Neuronal stem cell (in vitro differentiated cells): ENCODE measurements around the gene OR4D9.
"Not testable (repeated sequence)": the region's sequence is repeated elsewhere in the genome, so short reads cannot be mapped to it uniquely, and the experiment has no call there.

ENCODE experiments used
- DNase-seq: peaks from one replicate; pipeline ENCODE4 v3.0.0-alpha.2; 2013; ENCODE audit warnings: low spot score
- H2AFZ ChIP-seq: one replicate; pipeline ENCODE4 v1.6.1; 2013; ENCODE audit warnings: mild to moderate bottlenecking, low read length, inconsistent platforms
- H2AK5ac ChIP-seq: 2 replicates; pipeline ENCODE4 v1.6.1; 2013; ENCODE audit warnings: low read depth, mild to moderate bottlenecking, inconsistent platforms, low read length, moderate library complexity, mixed read lengths
- H2BK120ac ChIP-seq: 2 replicates; pipeline ENCODE4 v1.6.1; 2013; ENCODE audit warnings: low read depth, mild to moderate bottlenecking, inconsistent platforms, low read length, moderate library complexity, mixed read lengths
- H2BK12ac ChIP-seq: one replicate; pipeline ENCODE4 v1.6.1; 2013; ENCODE audit warnings: low read length, inconsistent platforms
- H2BK15ac ChIP-seq: 2 replicates; pipeline ENCODE4 v1.6.1; 2013; ENCODE audit warnings: mild to moderate bottlenecking, low read length, inconsistent platforms, mixed read lengths
- H2BK5ac ChIP-seq: one replicate; pipeline ENCODE4 v1.6.1; 2013; ENCODE audit warnings: inconsistent platforms, mild to moderate bottlenecking, low read length, moderate library complexity
- H3K14ac ChIP-seq: one replicate; pipeline ENCODE4 v1.6.1; 2013; ENCODE audit warnings: low read length, inconsistent platforms
- H3K18ac ChIP-seq: 2 replicates; pipeline ENCODE4 v1.6.1; 2013; ENCODE audit warnings: low read length, inconsistent platforms
- H3K23ac ChIP-seq: 2 replicates; pipeline ENCODE4 v1.6.1; 2013; ENCODE audit warnings: low read depth, mild to moderate bottlenecking, mixed read lengths, low read length, inconsistent platforms; ENCODE audit not compliant: poor library complexity
- H3K27ac ChIP-seq: replicated peaks from 3 replicates; pipeline ENCODE4 v1.5.1; 2013; ENCODE audit warnings: low read length, inconsistent platforms
- H3K27me3 ChIP-seq, 3 experiments: 2 replicates each; pipeline ENCODE4 v1.6.1; 2013; ENCODE audit warnings: low read length in 3 of 3, mild to moderate bottlenecking in 2 of 3, inconsistent platforms in 1 of 3, low read depth in 1 of 3, mixed read lengths in 1 of 3, moderate library complexity in 1 of 3; ENCODE audit not compliant: control insufficient read depth in 3 of 3, insufficient read depth in 3 of 3
- H3K36me3 ChIP-seq, 2 donors: replicated peaks in 1 of 2; 2 replicates each; pipeline ENCODE4 v1.6.1; 2013; ENCODE audit warnings: low read length in 2 of 2; ENCODE audit not compliant: control insufficient read depth in 2 of 2, insufficient read depth in 2 of 2
- H3K4ac ChIP-seq: 2 replicates; pipeline ENCODE4 v1.6.1; 2013; ENCODE audit warnings: inconsistent platforms, mild to moderate bottlenecking, low read length, moderate library complexity
- H3K4me1 ChIP-seq, 2 donors: 1 replicate in 1 of 2; 2 replicates in 1 of 2; pipeline ENCODE4 v1.6.1; 2013; ENCODE audit warnings: low read length in 2 of 2, low read depth in 1 of 2; ENCODE audit not compliant: control insufficient read depth in 2 of 2, insufficient read depth in 1 of 2
- H3K4me2 ChIP-seq: one replicate; pipeline ENCODE4 v1.6.1; 2013; ENCODE audit warnings: mild to moderate bottlenecking, low read length, inconsistent platforms; ENCODE audit not compliant: insufficient read depth, poor library complexity, severe bottlenecking
- H3K4me3 ChIP-seq, 2 donors: 2 replicates each; pipeline ENCODE4 v1.5.1; 2013; ENCODE audit warnings: low read length in 2 of 2, mild to moderate bottlenecking in 2 of 2, inconsistent platforms in 1 of 2, moderate library complexity in 1 of 2
- H3K79me1 ChIP-seq: one replicate; pipeline ENCODE4 v1.6.1; 2013; ENCODE audit warnings: low read depth, mild to moderate bottlenecking, inconsistent platforms, low read length, moderate library complexity
- H3K9ac ChIP-seq: one replicate; pipeline ENCODE4 v1.6.1; 2013; ENCODE audit warnings: mild to moderate bottlenecking, low read depth, low read length, inconsistent platforms; ENCODE audit not compliant: poor library complexity
- H3K9me3 ChIP-seq, 2 donors: replicated peaks in 1 of 2; 2 replicates each; pipeline versions ENCODE3 to v1.6.1; 2013; ENCODE audit warnings: low read length in 2 of 2, mild to moderate bottlenecking in 2 of 2, inconsistent platforms in 1 of 2, low read depth in 1 of 2, mixed read lengths in 1 of 2, moderate library complexity in 1 of 2; ENCODE audit not compliant: control insufficient read depth in 2 of 2, insufficient read depth in 1 of 2
- H4K8ac ChIP-seq: one replicate; pipeline ENCODE4 v1.6.1; 2013; ENCODE audit warnings: low read depth, mild to moderate bottlenecking, inconsistent platforms, low read length, moderate library complexity
- H4K91ac ChIP-seq: one replicate; pipeline ENCODE4 v1.6.1; 2013; ENCODE audit warnings: low read length, low read depth, mild to moderate bottlenecking, inconsistent platforms; ENCODE audit not compliant: poor library complexity
- WGBS, 2 donors: extraction: QIAGEN DNeasy Blood & Tissue Kit; methylation state at CpG; one replicate each; pipeline ENCODE4 v1.1.7; 2013; ENCODE audit warnings: missing lambda C conversion rate in 2 of 2, mixed read lengths in 1 of 2; ENCODE audit not compliant: insufficient read length in 2 of 2, insufficient replicate concordance in 1 of 2; ENCODE audit errors: extremely low coverage in 2 of 2; 5-methylcytosine and 5-hydroxymethylcytosine counted together

Gene OR4D9

GRCh38 chr11:59511675-59512074 is 336 bp downstream of the OR4D9 start:
- Histone ChIP-seq H4K8ac (no peak overlapping the region), H3K4me3 (no peak overlapping the region), H3K14ac (no peak overlapping the region), H2AFZ (no peak overlapping the region), H2BK5ac (no peak overlapping the region), H2AK5ac (no peak overlapping the region), H3K27me3 (no peaks in the 10 kb centered on the region), H3K79me1 (peaks cover 1% of the 10 kb centered on the region), H2BK120ac (no peak overlapping the region), H3K9ac (no peak overlapping the region), H3K18ac (no peak overlapping the region), H2BK12ac (no peak overlapping the region), H3K9me3 (no peaks in the 10 kb centered on the region), H3K36me3 (no peaks in the 10 kb centered on the region), H4K91ac (no peak overlapping the region), H3K27ac (no peak overlapping the region), H3K4ac (no peak overlapping the region), H3K23ac (no peak overlapping the region), H3K4me1 (no peaks in the 10 kb centered on the region), H2BK15ac (no peak overlapping the region), H3K4me2 (no peak overlapping the region)
- no peak for DNase-seq
- no CpG with 5 or more reads among the region's 1 CpG for WGBS, 2 donors

- not testable (repeated sequence) for H3K23ac ChIP-seq, H3K9me3 ChIP-seq, H2BK15ac ChIP-seq, H3K9ac ChIP-seq, H3K4me2 ChIP-seq, H4K8ac ChIP-seq, H2BK5ac ChIP-seq, H2BK120ac ChIP-seq, H3K27ac ChIP-seq, H2AFZ ChIP-seq, H3K18ac ChIP-seq, H3K4me1 ChIP-seq, H3K14ac ChIP-seq, H3K79me1 ChIP-seq, DNase-seq, H2BK12ac ChIP-seq, H3K4me3 ChIP-seq, H3K4ac ChIP-seq, H4K91ac ChIP-seq, H2AK5ac ChIP-seq, H3K27me3 ChIP-seq, H3K36me3 ChIP-seq
- WGBS, 2 donors = no CpG with 5 or more reads among the region's 2 CpGs
Observed at GRCh38 chr11:59520139-59520538, 8.8 kb downstream of the OR4D9 start.

- H2AFZ ChIP-seq = no peak overlapping the region
- H3K27me3 ChIP-seq = peaks cover 0 to 6% (median 0%) of the 10 kb centered on the region in 3 experiments
- no peaks in the 10 kb centered on the region for H3K4me1 ChIP-seq
- H2AK5ac ChIP-seq = no peak overlapping the region
- H3K23ac ChIP-seq = no peak overlapping the region
- no peak overlapping the region for H2BK5ac ChIP-seq
- H2BK120ac ChIP-seq = no peak overlapping the region
- no peak overlapping the region for H3K9ac ChIP-seq
- no CpG with 5 or more reads among the region's 5 CpGs for WGBS, 2 donors
- no peak overlapping the region for H4K8ac ChIP-seq
- H3K9me3 ChIP-seq = no peaks in the 10 kb centered on the region
- H2BK12ac ChIP-seq = no peak overlapping the region
- no peaks in the 10 kb centered on the region for H3K79me1 ChIP-seq
- no peak overlapping the region for H3K18ac ChIP-seq
- no peak overlapping the region for H3K14ac ChIP-seq
- H3K27ac ChIP-seq = no peak overlapping the region
- H3K4me2 ChIP-seq = no peak overlapping the region
- no peak overlapping the region for H3K4me3 ChIP-seq
- no peak for DNase-seq
- H3K36me3 ChIP-seq = no peaks in the 10 kb centered on the region
- H2BK15ac ChIP-seq = no peak overlapping the region
- H3K4ac ChIP-seq = no peak overlapping the region
- no peak overlapping the region for H4K91ac ChIP-seq
Observed at GRCh38 chr11:59520741-59521140, 9.4 kb downstream of the OR4D9 start.

- Histone ChIP-seq H2BK5ac (no peak overlapping the region), H3K18ac (no peak overlapping the region), H3K4ac (no peak overlapping the region), H3K27ac (no peak overlapping the region), H3K23ac (no peak overlapping the region), H2BK15ac (no peak overlapping the region), H3K9me3 (no peaks in the 10 kb centered on the region), H2BK120ac (no peak overlapping the region), H4K8ac (no peak overlapping the region), H3K14ac (no peak overlapping the region), H3K27me3 (peaks cover 0 to 24% (median 0%) of the 10 kb centered on the region in 3 experiments), H3K79me1 (no peaks in the 10 kb centered on the region), H4K91ac (no peak overlapping the region), H2AK5ac (no peak overlapping the region), H2AFZ (no peak overlapping the region), H3K4me2 (no peak overlapping the region), H3K9ac (no peak overlapping the region), H3K4me1 (peaks cover 2 to 3% of the 10 kb centered on the region in 2 donors), H3K4me3 (no peak overlapping the region), H2BK12ac (no peak overlapping the region), H3K36me3 (no peaks in the 10 kb centered on the region)
- WGBS, 2 donors = no CpG with 5 or more reads among the region's 1 CpG
- no peak for DNase-seq
Observed at GRCh38 chr11:59523541-59523940, 12.2 kb downstream of the OR4D9 start.
